Thoracic aorta (tissue), 2 donors: ENCODE results near the gene TSGA10IP. TPM values are rescaled to one million over a fixed set of nuclear protein-coding genes. Genes with fewer than 3 reads are reported as not detected.

Experiments
- ATAC-seq: fragments of 150-250 bp; one replicate; pipeline ENCODE4 v1.8.0; 2017; ENCODE audit warnings: low read depth; ENCODE audit not compliant: insufficient number of reproducible peaks, low FRiP score
- DNase-seq: peaks from one replicate; pipeline ENCODE4 v3.0.0-alpha.2; 2020; ENCODE audit warnings: low spot score
- H3K27ac ChIP-seq, 2 donors: fragments of 200-600 bp; sonication (generic); 1 replicate in 1 of 2; 2 replicates in 1 of 2; pipeline ENCODE4 v1.5.1; 2016; ENCODE audit warnings: mild to moderate bottlenecking in 2 of 2, moderate library complexity in 2 of 2
- H3K27me3 ChIP-seq: fragments of 200-600 bp; sonication (generic); replicated peaks from 2 replicates; pipeline ENCODE4 v1.6.0; 2016; ENCODE audit warnings: mild to moderate bottlenecking; ENCODE audit not compliant: insufficient read depth
- H3K36me3 ChIP-seq: fragments of 200-600 bp; sonication (generic); one replicate; pipeline ENCODE4 v1.5.1; 2016
- H3K4me1 ChIP-seq, 2 donors: fragments of 200-600 bp; sonication (generic); 1 replicate in 1 of 2; 2 replicates in 1 of 2; pipeline versions ENCODE4 v1.5.1 to v1.6.0; 2016; ENCODE audit warnings: low read depth in 2 of 2, mild to moderate bottlenecking in 1 of 2; ENCODE audit not compliant: control insufficient read depth in 1 of 2
- H3K4me3 ChIP-seq: fragments of 200-600 bp; sonication (generic); 2 replicates; pipeline ENCODE4 v1.5.1; 2016; ENCODE audit warnings: mild to moderate bottlenecking
- H3K9me3 ChIP-seq: fragments of 200-600 bp; sonication (generic); 2 replicates; pipeline ENCODE4 v1.5.1; 2016
- total RNA-seq, 2 donors: library from RNA; depleted of rRNA; stranded (reverse); fragments of >200 nt; gene quantifications; one replicate each; pipeline versions ENCODE4 v1.1.0 to v1.2.3, GENCODE V29; 2016
- TF ChIP-seq, protein P1 (sequence below): fragments of 200-600 bp; sonication (generic); IDR thresholded peaks from one replicate; pipeline ENCODE4 v1.5.1; 2019; ENCODE audit warnings: antibody characterized with exemption

TSGA10IP gene
- total RNA-seq, 2 donors from 2014 or later: not detected

- no peaks in the 10 kb centered on the region for H3K27me3 ChIP-seq
- DNase-seq: no peak
Observed at GRCh38 chr11:65967329-65967934, 22.2 kb downstream of the TSGA10IP start.

DNA sequence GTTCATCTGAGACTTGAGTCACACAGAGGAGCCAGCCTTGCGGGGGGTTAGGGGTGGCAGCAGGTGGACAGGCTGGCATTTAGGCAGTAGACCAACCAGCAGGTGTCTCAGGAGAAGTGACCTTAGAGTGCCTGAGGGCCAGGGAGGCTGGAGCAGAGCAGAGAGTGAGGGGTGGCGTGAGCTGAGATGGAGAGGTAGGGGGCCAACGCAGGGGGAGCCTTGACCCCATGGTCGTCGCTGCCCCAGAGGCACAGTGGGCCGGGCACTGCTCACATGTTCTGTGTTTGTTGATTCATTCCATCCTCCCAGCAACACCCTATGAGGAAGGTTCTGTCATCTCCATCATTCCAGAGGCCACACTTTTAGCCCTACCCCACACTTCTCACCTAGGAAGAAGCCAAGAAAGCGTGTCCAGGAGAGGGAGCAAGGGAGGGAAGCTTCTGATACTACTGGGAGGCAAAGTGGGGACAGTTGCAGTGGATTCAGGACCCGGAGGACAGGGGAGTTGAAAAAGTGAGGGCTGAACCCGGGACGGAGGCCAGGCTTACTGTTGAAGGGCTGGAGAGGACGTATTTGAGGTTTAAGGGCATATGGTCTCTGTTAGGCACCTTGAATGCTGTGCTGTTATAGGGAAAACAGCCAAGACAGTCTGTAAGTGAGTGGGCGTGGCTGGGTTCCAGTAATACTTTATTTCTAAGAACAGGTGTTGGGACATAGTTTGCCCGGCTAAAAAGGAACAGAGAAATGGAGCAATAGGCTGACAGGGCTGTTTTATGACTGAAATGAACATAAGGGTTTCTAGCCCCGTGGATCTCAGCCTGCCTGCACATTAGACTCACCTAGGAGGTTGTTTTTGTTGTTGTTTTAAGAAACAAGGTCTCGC lies 23.6 kb downstream of the TSGA10IP start:
- Histone ChIP-seq H3K36me3 (peaks cover 65% of the 10 kb centered on the region), H3K4me3 (no peak overlapping the region), H3K9me3 (no peaks in the 10 kb centered on the region), H3K27me3 (no peaks in the 10 kb centered on the region), H3K27ac (no peak overlapping the region), H3K4me1 (peaks cover 4 to 5% of the 10 kb centered on the region in 2 donors)
- ATAC-seq (no peak), DNase-seq (no peak)
- TF ChIP-seq, protein P1, sequence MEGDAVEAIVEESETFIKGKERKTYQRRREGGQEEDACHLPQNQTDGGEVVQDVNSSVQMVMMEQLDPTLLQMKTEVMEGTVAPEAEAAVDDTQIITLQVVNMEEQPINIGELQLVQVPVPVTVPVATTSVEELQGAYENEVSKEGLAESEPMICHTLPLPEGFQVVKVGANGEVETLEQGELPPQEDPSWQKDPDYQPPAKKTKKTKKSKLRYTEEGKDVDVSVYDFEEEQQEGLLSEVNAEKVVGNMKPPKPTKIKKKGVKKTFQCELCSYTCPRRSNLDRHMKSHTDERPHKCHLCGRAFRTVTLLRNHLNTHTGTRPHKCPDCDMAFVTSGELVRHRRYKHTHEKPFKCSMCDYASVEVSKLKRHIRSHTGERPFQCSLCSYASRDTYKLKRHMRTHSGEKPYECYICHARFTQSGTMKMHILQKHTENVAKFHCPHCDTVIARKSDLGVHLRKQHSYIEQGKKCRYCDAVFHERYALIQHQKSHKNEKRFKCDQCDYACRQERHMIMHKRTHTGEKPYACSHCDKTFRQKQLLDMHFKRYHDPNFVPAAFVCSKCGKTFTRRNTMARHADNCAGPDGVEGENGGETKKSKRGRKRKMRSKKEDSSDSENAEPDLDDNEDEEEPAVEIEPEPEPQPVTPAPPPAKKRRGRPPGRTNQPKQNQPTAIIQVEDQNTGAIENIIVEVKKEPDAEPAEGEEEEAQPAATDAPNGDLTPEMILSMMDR: no peak

More at GRCh38 chr11:65967329-65967934, 22.2 kb downstream of the TSGA10IP start:
- TF ChIP-seq, protein P1: no peak
- H3K9me3 ChIP-seq: no peaks in the 10 kb centered on the region
- peaks cover 66% of the 10 kb centered on the region for H3K36me3 ChIP-seq
- no peak overlapping the region for H3K4me3 ChIP-seq
- peaks cover 18 to 19% of the 10 kb centered on the region in 2 donors for H3K4me1 ChIP-seq
- H3K27ac ChIP-seq: no peak overlapping the region
- no peak for ATAC-seq

DNA sequence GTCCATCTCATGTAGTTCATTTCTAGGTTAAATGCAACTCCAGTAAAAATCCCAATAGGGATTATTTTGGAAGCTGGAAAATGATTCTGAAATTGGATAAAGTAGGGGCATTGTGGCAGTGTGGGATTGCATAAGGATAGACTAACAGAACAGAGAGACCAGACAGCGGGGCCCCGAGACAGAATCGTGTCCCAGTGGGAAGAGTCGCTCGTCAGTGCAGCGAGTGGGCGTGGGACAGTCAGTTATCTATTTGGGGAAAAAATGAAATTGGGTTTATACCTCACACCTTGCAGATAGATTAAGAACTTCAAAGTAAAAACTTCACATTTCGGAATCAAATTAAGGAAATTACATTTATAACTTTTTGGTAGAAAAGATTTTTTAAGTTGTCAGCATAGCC lies 26.8 kb downstream of the TSGA10IP start:
- no peaks in the 10 kb centered on the region for H3K4me1 ChIP-seq
- H3K9me3 ChIP-seq: no peaks in the 10 kb centered on the region
- TF ChIP-seq, protein P1: no peak
- no peak overlapping the region for H3K27ac ChIP-seq
- H3K4me3 ChIP-seq: no peak overlapping the region
- DNase-seq (no peak), ATAC-seq (no peak)
- H3K36me3 ChIP-seq: peaks cover 44% of the 10 kb centered on the region
- no peaks in the 10 kb centered on the region for H3K27me3 ChIP-seq

GRCh38 chr11:65973439-65974110 lies 28.3 kb downstream of the TSGA10IP start:
- H3K9me3 ChIP-seq: no peaks in the 10 kb centered on the region
- H3K36me3 ChIP-seq: peaks cover 44% of the 10 kb centered on the region
- H3K27me3 ChIP-seq: no peaks in the 10 kb centered on the region
- H3K27ac ChIP-seq: no peak overlapping the region
- no peak overlapping the region for H3K4me3 ChIP-seq
- DNase-seq: no peak
- TF ChIP-seq, protein P1: no peak
- H3K4me1 ChIP-seq: no peaks in the 10 kb centered on the region
- ATAC-seq: no peak

DNA sequence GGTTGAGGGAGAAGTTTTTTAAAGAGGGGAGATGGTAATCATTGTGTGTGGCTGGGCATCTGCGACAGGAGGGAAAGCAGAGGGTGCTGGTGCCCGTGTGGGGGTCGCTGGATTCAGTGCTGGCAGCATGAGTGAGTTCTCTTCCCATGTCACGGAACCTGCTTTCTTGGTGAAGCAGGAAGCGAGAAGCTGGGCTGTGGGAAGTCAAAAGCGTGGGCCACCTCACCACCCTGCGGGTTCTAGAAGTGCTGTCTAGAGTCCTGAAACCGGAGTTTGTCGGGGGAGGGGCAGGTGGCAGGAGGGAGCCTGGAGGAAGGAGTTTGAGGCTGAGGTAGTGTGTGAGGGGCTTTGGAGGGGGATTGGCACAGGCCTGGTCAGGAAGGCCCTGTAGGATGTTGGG lies 30.5 kb downstream of the TSGA10IP start:
- no peaks in the 10 kb centered on the region for H3K27me3 ChIP-seq
- DNase-seq (no peak), ATAC-seq (no peak)
- no peaks in the 10 kb centered on the region for H3K9me3 ChIP-seq
- H3K36me3 ChIP-seq: peaks cover 35% of the 10 kb centered on the region
- TF ChIP-seq, protein P1: no peak
- H3K4me3 ChIP-seq: no peak overlapping the region
- no peak overlapping the region for H3K27ac ChIP-seq
- no peaks in the 10 kb centered on the region for H3K4me1 ChIP-seq
